Measurements from ENCODE around the gene FRS2.

GRCh38 chr12:69437073-69437472 lies 33.1 kb upstream of the FRS2 start:
- no peak for TF ChIP-seq POLR2A (IDR thresholded peaks at IDR 0.05; ENCODE audit: low read depth, low read length)
- TF ChIP-seq POLR2AphosphoS5 (IDR thresholded peaks at IDR 0.05; ENCODE audit: low read depth, low read length), result no peak
- no peak for TF ChIP-seq TAF1 (IDR thresholded peaks at IDR 0.05; ENCODE audit: borderline replicate concordance, low read depth, low read length)

Measured in GM12892 (cell line).